Measurements from ENCODE around the gene DTX2.
"Not testable (repeated sequence)": the region's sequence is repeated elsewhere in the genome, so short reads cannot be mapped to it uniquely, and the experiment has no call there.

The DTX2 gene

GRCh38 chr7:76439120-76439888, 22.2 kb upstream of the DTX2 start:
- H2BK15ac ChIP-seq (replicated peaks; ENCODE audit: low read depth); H3K79me2 ChIP-seq (ENCODE audit: control insufficient read depth, insufficient read depth, low read length); H2BK120ac ChIP-seq (ENCODE audit: low read depth, low read length); H4K5ac ChIP-seq (ENCODE audit: low read length); H4K8ac ChIP-seq (ENCODE audit: low read depth, low read length); H3K4me2 ChIP-seq (ENCODE audit: low read length); DNase-seq; H3K23ac ChIP-seq (ENCODE audit: low read length); H3K27me3 ChIP-seq (ENCODE audit: insufficient read depth, low read length, poor library complexity); H3K4ac ChIP-seq (ENCODE audit: low read depth, low read length); H2BK5ac ChIP-seq (ENCODE audit: low read length); H3K9ac ChIP-seq (ENCODE audit: low read length); H3K4me1 ChIP-seq (ENCODE audit: control insufficient read depth, low read depth, low read length); H2AK5ac ChIP-seq (ENCODE audit: low read length); H3K18ac ChIP-seq (ENCODE audit: low read length); H3K27ac ChIP-seq (ENCODE audit: low read depth, low read length); H3K56ac ChIP-seq (ENCODE audit: low read length); H3K36me3 ChIP-seq (ENCODE audit: control insufficient read depth, insufficient read depth, low read length); H3K79me1 ChIP-seq (ENCODE audit: low read length); H3K4me3 ChIP-seq (ENCODE audit: low read length): not testable (repeated sequence)
- WGBS (ENCODE audit: extremely low coverage, insufficient coverage, low lambda C conversion rate) = no CpG with 5 or more reads among the region's 7 CpGs

- H2BK15ac ChIP-seq (replicated peaks; ENCODE audit: low read depth); H3K4me2 ChIP-seq (ENCODE audit: low read length); H3K18ac ChIP-seq (ENCODE audit: low read length); H3K9ac ChIP-seq (ENCODE audit: low read length); H3K79me2 ChIP-seq (ENCODE audit: control insufficient read depth, insufficient read depth, low read length); H3K27me3 ChIP-seq (ENCODE audit: insufficient read depth, low read length, poor library complexity); H2AK5ac ChIP-seq (ENCODE audit: low read length); H3K27ac ChIP-seq (ENCODE audit: low read depth, low read length); H4K8ac ChIP-seq (ENCODE audit: low read depth, low read length); H3K4me3 ChIP-seq (ENCODE audit: low read length); DNase-seq; H4K5ac ChIP-seq (ENCODE audit: low read length); H2BK120ac ChIP-seq (ENCODE audit: low read depth, low read length); H2BK5ac ChIP-seq (ENCODE audit: low read length); H3K36me3 ChIP-seq (ENCODE audit: control insufficient read depth, insufficient read depth, low read length); H3K4me1 ChIP-seq (ENCODE audit: control insufficient read depth, low read depth, low read length); H3K4ac ChIP-seq (ENCODE audit: low read depth, low read length); H3K23ac ChIP-seq (ENCODE audit: low read length); H3K79me1 ChIP-seq (ENCODE audit: low read length); H3K56ac ChIP-seq (ENCODE audit: low read length): not testable (repeated sequence)
- WGBS (ENCODE audit: extremely low coverage, insufficient coverage, low lambda C conversion rate) = no CpG with 5 or more reads among the region's 4 CpGs
Measured at GRCh38 chr7:76440404-76440803, 21.1 kb upstream of the DTX2 start.

- H3K27ac ChIP-seq (ENCODE audit: low read depth, low read length); H3K9ac ChIP-seq (ENCODE audit: low read length); H2BK120ac ChIP-seq (ENCODE audit: low read depth, low read length); H2BK15ac ChIP-seq (replicated peaks; ENCODE audit: low read depth); H3K23ac ChIP-seq (ENCODE audit: low read length); DNase-seq; H3K27me3 ChIP-seq (ENCODE audit: insufficient read depth, low read length, poor library complexity); H4K5ac ChIP-seq (ENCODE audit: low read length); H3K79me1 ChIP-seq (ENCODE audit: low read length); H3K36me3 ChIP-seq (ENCODE audit: control insufficient read depth, insufficient read depth, low read length); H2AK5ac ChIP-seq (ENCODE audit: low read length); H3K4ac ChIP-seq (ENCODE audit: low read depth, low read length); H3K4me2 ChIP-seq (ENCODE audit: low read length); H3K18ac ChIP-seq (ENCODE audit: low read length); H2BK5ac ChIP-seq (ENCODE audit: low read length); H3K4me3 ChIP-seq (ENCODE audit: low read length); H3K56ac ChIP-seq (ENCODE audit: low read length); H4K8ac ChIP-seq (ENCODE audit: low read depth, low read length); H3K79me2 ChIP-seq (ENCODE audit: control insufficient read depth, insufficient read depth, low read length); H3K4me1 ChIP-seq (ENCODE audit: control insufficient read depth, low read depth, low read length): not testable (repeated sequence)
- WGBS (ENCODE audit: extremely low coverage, insufficient coverage, low lambda C conversion rate) = no CpG with 5 or more reads among the region's 10 CpGs
Measured at GRCh38 chr7:76441792-76442191, 19.7 kb upstream of the DTX2 start.

GRCh38 chr7:76442664-76443446, 18.7 kb upstream of the DTX2 start:
- not testable (repeated sequence) for H2BK120ac ChIP-seq (ENCODE audit: low read depth, low read length); H3K27ac ChIP-seq (ENCODE audit: low read depth, low read length); H3K4me1 ChIP-seq (ENCODE audit: control insufficient read depth, low read depth, low read length); H3K4me2 ChIP-seq (ENCODE audit: low read length); H3K18ac ChIP-seq (ENCODE audit: low read length); H3K23ac ChIP-seq (ENCODE audit: low read length); H4K8ac ChIP-seq (ENCODE audit: low read depth, low read length); H2BK15ac ChIP-seq (replicated peaks; ENCODE audit: low read depth); H3K56ac ChIP-seq (ENCODE audit: low read length); H3K4ac ChIP-seq (ENCODE audit: low read depth, low read length); H3K36me3 ChIP-seq (ENCODE audit: control insufficient read depth, insufficient read depth, low read length); H3K79me2 ChIP-seq (ENCODE audit: control insufficient read depth, insufficient read depth, low read length); DNase-seq; H4K5ac ChIP-seq (ENCODE audit: low read length); H3K4me3 ChIP-seq (ENCODE audit: low read length); H2BK5ac ChIP-seq (ENCODE audit: low read length); H2AK5ac ChIP-seq (ENCODE audit: low read length); H3K79me1 ChIP-seq (ENCODE audit: low read length); H3K9ac ChIP-seq (ENCODE audit: low read length); H3K27me3 ChIP-seq (ENCODE audit: insufficient read depth, low read length, poor library complexity)
- no CpG with 5 or more reads among the region's 5 CpGs for WGBS (ENCODE audit: extremely low coverage, insufficient coverage, low lambda C conversion rate)

GRCh38 chr7:76443846-76444245, 17.7 kb upstream of the DTX2 start:
- not testable (repeated sequence) for H3K4ac ChIP-seq (ENCODE audit: low read depth, low read length); H3K9ac ChIP-seq (ENCODE audit: low read length); H2BK15ac ChIP-seq (replicated peaks; ENCODE audit: low read depth); H3K4me2 ChIP-seq (ENCODE audit: low read length); H3K79me2 ChIP-seq (ENCODE audit: control insufficient read depth, insufficient read depth, low read length); H4K8ac ChIP-seq (ENCODE audit: low read depth, low read length); H3K56ac ChIP-seq (ENCODE audit: low read length); H3K23ac ChIP-seq (ENCODE audit: low read length); H2AK5ac ChIP-seq (ENCODE audit: low read length); H3K4me1 ChIP-seq (ENCODE audit: control insufficient read depth, low read depth, low read length); H3K27me3 ChIP-seq (ENCODE audit: insufficient read depth, low read length, poor library complexity); H3K4me3 ChIP-seq (ENCODE audit: low read length); H2BK120ac ChIP-seq (ENCODE audit: low read depth, low read length); H3K36me3 ChIP-seq (ENCODE audit: control insufficient read depth, insufficient read depth, low read length); H4K5ac ChIP-seq (ENCODE audit: low read length); H2BK5ac ChIP-seq (ENCODE audit: low read length); H3K79me1 ChIP-seq (ENCODE audit: low read length); H3K27ac ChIP-seq (ENCODE audit: low read depth, low read length); H3K18ac ChIP-seq (ENCODE audit: low read length); DNase-seq
- no CpG with 5 or more reads among the region's 12 CpGs for WGBS (ENCODE audit: extremely low coverage, insufficient coverage, low lambda C conversion rate)
